Epithelial cell of proximal tubule (primary cell): Measurements from ENCODE around the gene IFT43. TPM values are rescaled to one million over a fixed set of nuclear protein-coding genes. Genes with fewer than 3 reads are reported as not detected.

ENCODE experiments used
- DNase-seq: peaks from one replicate; pipeline ENCODE4 v3.0.0-alpha.2; 2011; ENCODE audit warnings: low read depth
- H3K4me3 ChIP-seq: 2 replicates; pipeline ENCODE4 v1.5.1; 2011; ENCODE audit warnings: low read depth, mild to moderate bottlenecking, low read length
- total RNA-seq: library from RNA; depleted of rRNA; stranded (reverse); fragments of >200 nt; gene quantifications from 2 replicates; pipeline ENCODE4 v1.2.3, GENCODE V29; 2015
- TF ChIP-seq, protein P1 (sequence below): conservative IDR thresholded peaks from 2 replicates; pipeline ENCODE4 v1.5.1; 2012; ENCODE audit warnings: low read depth, mild to moderate bottlenecking, low read length

The IFT43 gene
- total RNA-seq, 1 donor from 2014 or later, result 28.3 TPM

DNA sequence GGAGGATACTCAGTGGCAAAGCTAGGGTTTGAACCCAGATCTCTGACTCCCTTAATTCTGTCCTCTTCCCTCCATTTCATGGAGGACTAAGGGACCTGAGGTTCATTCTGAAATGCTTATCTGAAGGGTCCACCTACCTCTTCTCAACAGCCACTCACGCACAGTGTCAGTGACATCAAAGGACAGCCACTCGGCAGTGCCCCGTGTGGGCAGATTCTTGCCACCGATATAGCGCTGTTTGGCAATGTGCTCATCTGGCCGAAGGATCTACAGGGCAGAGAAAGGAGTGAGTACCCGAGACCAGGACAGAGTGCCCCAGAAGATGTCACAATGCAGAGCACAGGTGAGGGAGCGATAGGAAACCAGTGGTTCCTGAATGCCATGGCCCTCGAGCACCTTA, 14.6 kb upstream of the IFT43 start:
- no peak overlapping the region for H3K4me3 ChIP-seq
- no peak for DNase-seq
- TF ChIP-seq, protein P1, sequence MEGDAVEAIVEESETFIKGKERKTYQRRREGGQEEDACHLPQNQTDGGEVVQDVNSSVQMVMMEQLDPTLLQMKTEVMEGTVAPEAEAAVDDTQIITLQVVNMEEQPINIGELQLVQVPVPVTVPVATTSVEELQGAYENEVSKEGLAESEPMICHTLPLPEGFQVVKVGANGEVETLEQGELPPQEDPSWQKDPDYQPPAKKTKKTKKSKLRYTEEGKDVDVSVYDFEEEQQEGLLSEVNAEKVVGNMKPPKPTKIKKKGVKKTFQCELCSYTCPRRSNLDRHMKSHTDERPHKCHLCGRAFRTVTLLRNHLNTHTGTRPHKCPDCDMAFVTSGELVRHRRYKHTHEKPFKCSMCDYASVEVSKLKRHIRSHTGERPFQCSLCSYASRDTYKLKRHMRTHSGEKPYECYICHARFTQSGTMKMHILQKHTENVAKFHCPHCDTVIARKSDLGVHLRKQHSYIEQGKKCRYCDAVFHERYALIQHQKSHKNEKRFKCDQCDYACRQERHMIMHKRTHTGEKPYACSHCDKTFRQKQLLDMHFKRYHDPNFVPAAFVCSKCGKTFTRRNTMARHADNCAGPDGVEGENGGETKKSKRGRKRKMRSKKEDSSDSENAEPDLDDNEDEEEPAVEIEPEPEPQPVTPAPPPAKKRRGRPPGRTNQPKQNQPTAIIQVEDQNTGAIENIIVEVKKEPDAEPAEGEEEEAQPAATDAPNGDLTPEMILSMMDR, result no peak

DNA sequence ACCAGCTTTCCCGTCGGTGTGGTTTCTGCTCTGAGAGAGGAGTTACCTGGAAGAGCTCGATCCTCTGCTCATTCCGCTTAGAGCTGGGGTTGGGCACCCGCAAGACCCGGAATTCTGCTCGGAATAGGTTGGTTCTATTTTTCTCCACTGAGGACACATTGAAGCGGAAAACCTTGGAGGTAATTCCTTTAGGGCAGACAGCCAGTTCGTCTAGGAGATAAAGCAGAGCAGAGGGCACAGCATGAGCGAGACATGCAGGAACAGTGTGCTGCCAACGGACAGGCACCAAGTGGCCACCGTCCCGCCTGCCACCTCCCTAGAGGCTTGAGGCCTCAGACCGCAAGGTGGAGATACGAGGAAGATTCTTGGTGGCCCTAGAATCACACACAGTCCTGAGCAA, 14.1 kb upstream of the IFT43 start:
- DNase-seq, result no peak
- no peak overlapping the region for H3K4me3 ChIP-seq
- TF ChIP-seq, protein P1, result no peak

DNA sequence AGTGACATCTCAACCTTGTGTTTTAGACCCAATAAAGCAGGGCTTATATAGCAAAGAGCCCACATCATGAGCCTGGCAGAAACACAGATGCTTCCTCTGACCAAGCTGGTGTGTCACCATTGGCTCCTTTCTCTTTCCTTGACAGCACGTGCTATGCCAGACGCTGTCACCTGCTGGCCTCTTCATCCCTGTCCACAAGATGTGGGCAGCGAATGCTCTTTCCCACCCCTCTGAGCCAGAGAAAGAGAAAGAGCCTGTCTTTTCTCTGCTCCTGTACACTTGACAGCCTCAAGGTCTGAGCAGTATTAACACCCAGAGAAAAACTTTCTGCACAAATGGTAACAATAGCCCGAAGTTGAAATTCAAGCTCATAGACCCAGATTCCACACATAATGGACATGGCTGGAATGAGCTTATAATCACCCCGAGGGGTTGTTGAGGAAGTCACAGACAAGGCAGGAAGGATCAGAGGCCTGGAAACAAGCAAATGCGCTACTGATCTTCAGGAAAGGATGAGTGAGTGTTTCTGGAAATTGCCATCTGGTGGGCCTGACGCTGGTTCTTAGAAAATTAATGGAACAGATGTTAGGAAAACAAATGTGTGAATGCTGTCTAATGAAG, 12.7 kb upstream of the IFT43 start:
- TF ChIP-seq, protein P1, result no peak
- DNase-seq, result no peak
- no peak overlapping the region for H3K4me3 ChIP-seq

DNA sequence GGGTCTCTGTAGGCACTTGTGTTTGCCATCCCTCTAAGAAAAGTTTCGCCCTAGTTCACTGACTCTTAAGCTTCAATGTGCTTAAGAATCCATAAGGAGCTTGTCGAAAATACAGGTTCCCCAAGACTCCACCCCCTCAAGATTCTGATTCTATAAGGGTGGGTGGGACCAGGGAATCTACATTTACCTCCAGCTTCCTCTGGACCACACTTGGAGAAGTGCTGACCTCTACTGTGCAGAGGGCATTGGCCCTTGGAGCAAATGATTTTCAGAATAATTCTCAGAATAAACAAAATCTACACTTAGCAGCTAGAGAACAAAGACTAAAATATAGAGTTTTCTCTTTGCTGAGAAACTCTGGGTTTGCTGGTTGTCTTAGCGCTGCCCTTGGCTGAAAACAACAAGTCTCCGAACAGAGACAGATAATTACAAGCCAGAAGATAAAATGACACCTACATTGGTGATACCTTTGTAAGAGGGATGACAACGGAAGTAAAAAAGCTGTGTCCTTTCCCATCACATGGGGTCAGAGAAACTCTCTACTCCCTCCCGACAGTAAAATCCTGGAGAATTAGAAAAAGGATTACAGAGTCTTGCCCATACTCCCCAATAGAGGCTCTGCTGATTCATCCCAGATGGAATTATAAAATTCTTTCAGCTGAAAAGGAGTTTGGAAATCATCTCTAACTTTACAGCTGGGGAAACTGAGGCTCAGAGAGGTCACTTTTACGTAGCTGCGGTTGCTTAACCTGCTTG, 8.6 kb upstream of the IFT43 start:
- DNase-seq, result no peak
- H3K4me3 ChIP-seq, result no peak overlapping the region
- TF ChIP-seq, protein P1, result no peak

DNA sequence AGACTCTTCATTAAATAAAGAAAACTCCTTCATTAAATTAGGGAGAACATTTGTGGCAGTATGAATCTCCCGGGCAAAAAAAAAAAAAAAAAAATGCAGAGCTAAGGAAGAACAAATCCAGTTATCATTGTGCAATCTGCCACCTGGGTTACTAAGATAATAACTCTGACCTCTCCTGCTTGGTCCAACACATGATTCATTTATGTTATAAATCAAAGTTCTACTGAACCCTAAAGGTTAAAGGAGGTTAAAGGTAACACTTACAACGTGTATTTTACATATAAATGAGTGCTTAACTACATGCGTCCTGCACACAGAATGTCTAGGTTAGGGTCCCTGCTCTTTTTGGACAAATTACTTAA, 8.0 kb upstream of the IFT43 start:
- H3K4me3 ChIP-seq, result no peak overlapping the region
- DNase-seq, result no peak
- TF ChIP-seq, protein P1, result no peak

DNA sequence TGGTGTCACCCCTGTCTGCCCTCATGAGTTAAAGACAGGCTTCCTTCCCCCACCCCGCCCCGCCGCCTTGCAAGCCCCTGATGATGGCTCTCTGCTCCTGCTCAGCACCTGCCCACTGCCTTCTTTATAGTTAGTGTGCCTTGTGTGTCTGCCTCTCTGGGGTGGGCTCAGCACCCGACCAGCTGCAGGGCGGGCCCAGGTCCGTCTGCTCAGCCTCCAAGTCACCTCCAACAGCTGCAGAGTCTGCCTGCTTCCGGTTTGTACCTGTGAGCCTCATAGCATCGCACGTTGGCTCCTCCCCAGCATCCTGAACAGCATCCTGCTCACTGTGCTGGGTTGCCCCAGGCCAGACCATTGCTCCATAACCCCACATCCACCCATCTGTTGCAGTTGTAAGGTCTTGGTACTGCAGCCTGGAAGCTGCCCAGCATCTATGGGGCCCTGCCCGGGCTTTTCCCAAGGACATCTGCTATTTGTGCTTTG, 7.3 kb upstream of the IFT43 start:
- no peak overlapping the region for H3K4me3 ChIP-seq
- TF ChIP-seq, protein P1, result no peak
- DNase-seq, result no peak

DNA sequence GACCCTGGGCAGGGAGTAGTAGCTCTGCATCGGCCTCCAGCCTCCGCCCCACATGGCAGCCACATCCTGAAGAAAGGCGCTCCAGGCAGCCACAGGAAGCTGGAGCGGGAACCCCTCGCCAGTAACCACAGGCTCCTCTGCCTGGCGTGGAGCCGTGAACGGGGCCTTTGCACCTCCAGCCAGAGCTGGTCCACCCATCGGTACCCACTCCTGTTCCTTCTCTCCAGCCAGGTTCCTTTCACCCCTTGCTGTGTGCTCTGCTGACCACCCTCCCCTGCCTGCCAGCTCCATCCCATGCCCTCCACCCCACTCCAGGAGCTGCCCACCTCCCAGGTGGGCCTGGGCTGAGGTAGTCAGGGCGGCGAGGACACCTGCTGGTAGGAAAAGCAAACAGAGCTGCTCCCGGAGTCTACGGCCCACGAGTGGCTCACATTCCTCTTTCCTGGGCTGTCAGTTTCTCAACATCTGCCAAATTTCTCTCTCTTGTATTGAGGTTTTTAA, 6.4 kb upstream of the IFT43 start:
- H3K4me3 ChIP-seq, result no peak overlapping the region
- TF ChIP-seq, protein P1, result peak; percentile 81
- no peak for DNase-seq
